Stomach (tissue), 9 donors: ENCODE data around the gene DMPK. TPM values are rescaled to one million over a fixed set of nuclear protein-coding genes. Genes with fewer than 3 reads are reported as not detected.
"Not testable (repeated sequence)": the region's sequence is repeated elsewhere in the genome, so short reads cannot be mapped to it uniquely, and the experiment has no call there.

Experiments used
- DNase-seq, 2 donors: peaks; one replicate each; pipeline versions ENCODE4 v3.0.0 to v3.0.0-alpha.2; 2013 to 2019
- H3K27ac ChIP-seq, 5 donors: fragments of 200-600 bp in 4 of 5; sonication (generic) in 4 of 5; one replicate each; pipeline ENCODE4 v1.5.1; 2013 to 2019; ENCODE audit warnings: mild to moderate bottlenecking in 1 of 5, moderate library complexity in 1 of 5
- H3K27me3 ChIP-seq, 3 donors: fragments of 200-600 bp; sonication (generic); one replicate each; pipeline ENCODE4 v1.5.1; 2017 to 2019; ENCODE audit warnings: mixed run types in 1 of 3
- H3K36me3 ChIP-seq, 4 donors: fragments of 200-600 bp; sonication (generic); 1 replicate in 3 of 4; 2 replicates in 1 of 4; pipeline ENCODE4 v1.5.1; 2016 to 2019
- H3K4me1 ChIP-seq, 4 donors: fragments of 200-600 bp; sonication (generic); one replicate each; pipeline ENCODE4 v1.5.1; 2016 to 2019
- H3K4me3 ChIP-seq, 4 donors: fragments of 200-600 bp; sonication (generic) in 3 of 4; one replicate each; pipeline ENCODE4 v1.5.1; 2016 to 2019; ENCODE audit warnings: mild to moderate bottlenecking in 1 of 4
- H3K9me3 ChIP-seq, 4 donors: fragments of 200-600 bp; sonication (generic); one replicate each; pipeline ENCODE4 v1.5.1; 2016 to 2019
- CTCF ChIP-seq, 7 experiments: fragments of 450-650 bp in 4 of 7; fragments of 200-600 bp in 3 of 7; sonication (generic) in 3 of 7; IDR thresholded peaks; one replicate each; pipeline ENCODE4 v1.5.1; 2016 to 2019; ENCODE audit warnings: antibody characterized with exemption in 7 of 7, control low read depth in 2 of 7, mild to moderate bottlenecking in 1 of 7
- EP300 ChIP-seq: sonication (generic); formaldehyde crosslinking; IDR thresholded peaks from one replicate; pipeline ENCODE4 v1.6.1; 2017; ENCODE audit warnings: antibody characterized with exemption
- POLR2A ChIP-seq, 4 donors: fragments of 450-650 bp; IDR thresholded peaks; one replicate each; pipeline ENCODE4 v1.6.1; 2016; ENCODE audit warnings: antibody characterized with exemption in 4 of 4, control low read depth in 2 of 4, mild to moderate bottlenecking in 1 of 4, moderate library complexity in 1 of 4
- POLR2AphosphoS5 ChIP-seq, 3 donors: sonication (generic); formaldehyde crosslinking; IDR thresholded peaks; one replicate each; pipeline ENCODE4 v1.6.1; 2016; ENCODE audit warnings: antibody characterized with exemption in 3 of 3
- WGBS, 5 donors: extraction: QIAGEN DNeasy Blood & Tissue Kit in 3 of 5; methylation state at CpG; one replicate each; pipeline versions ENCODE4 v1.1.5 to v1.1.7; 2013 to 2018; 5-methylcytosine and 5-hydroxymethylcytosine counted together
- intact Hi-C: fragments of 100-400 bp; cut with DNase I; formaldehyde crosslinking; loops from one replicate; pipeline ENCODE4 v1.15.1; 2023; ENCODE audit warnings: low total_unique reads
- polyA plus RNA-seq, 3 donors: library from polyadenylated mRNA; stranded (reverse); fragments of 200-250 nt; gene quantifications; one replicate each; pipeline ENCODE4 v1.2.3, GENCODE V29; 2013
- total RNA-seq, 5 donors: library from RNA; depleted of rRNA; stranded (reverse); fragments of >200 nt; gene quantifications; one replicate each; pipeline versions ENCODE4 v1.1.0 to v1.2.3, GENCODE V29; 2014 to 2016
- donor health status: healthy with polysubstance abuse.
- donor health status: Bipolar disorder and iron deficiency.
- donor health status: healthy.

DMPK gene
- total and polyA plus RNA-seq, 8 donors = 27.2 to 248 (median 71.9) TPM

DNA sequence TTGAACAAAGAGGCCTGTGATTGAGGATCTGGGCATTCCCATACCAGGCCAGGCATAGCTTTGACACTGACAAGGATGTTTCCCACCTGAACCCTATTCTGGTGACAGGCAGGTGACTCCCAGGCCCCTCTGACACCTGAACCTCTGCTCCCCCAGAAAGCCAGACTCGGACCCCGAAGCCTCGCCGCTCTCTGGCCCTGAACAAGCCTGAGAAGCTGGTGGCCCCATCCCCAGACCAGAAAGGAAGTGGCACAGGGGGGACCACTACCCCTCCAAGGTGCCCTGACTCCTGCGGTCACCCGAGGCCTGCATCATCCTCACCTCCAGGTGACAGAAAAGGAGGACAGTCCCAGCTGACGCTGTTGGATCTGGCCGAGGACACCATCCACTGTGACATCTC is 28.0 kb downstream of the DMPK start:
- TF ChIP-seq POLR2AphosphoS5 (IDR thresholded peaks at IDR 0.05) (no peak), EP300 (no peak), POLR2A (IDR thresholded peaks at IDR 0.05) (no peak), CTCF (IDR thresholded peaks at IDR 0.05) (no peak)
- intact Hi-C loops = no loop called here
- Histone ChIP-seq H3K27me3 (no peaks in the 10 kb centered on the region), H3K27ac (no peak overlapping the region), H3K36me3 (no peaks in the 10 kb centered on the region), H3K4me1 (no peaks in the 10 kb centered on the region), H3K9me3 (no peaks in the 10 kb centered on the region), H3K4me3 (no peak overlapping the region)
- DNase-seq = no peak
- WGBS, 5 donors = 94 to 99% (median 97%) methylated on average over 7 to 8 of the region's 8 CpGs

- no peaks in the 10 kb centered on the region for H3K9me3 ChIP-seq
- no peak overlapping the region for H3K4me3 ChIP-seq
- H3K36me3 ChIP-seq = no peaks in the 10 kb centered on the region
- H3K4me1 ChIP-seq = no peaks in the 10 kb centered on the region
- DNase-seq = no peak
- H3K27ac ChIP-seq = no peak overlapping the region
- no peak for TF ChIP-seq CTCF (IDR thresholded peaks at IDR 0.05)
- TF ChIP-seq POLR2AphosphoS5 (IDR thresholded peaks at IDR 0.05) = no peak
- TF ChIP-seq EP300 = no peak
- TF ChIP-seq POLR2A (IDR thresholded peaks at IDR 0.05) = no peak
- intact Hi-C loops = no loop called here
- H3K27me3 ChIP-seq = no peaks in the 10 kb centered on the region
- 56 to 73% (median 65%) methylated on average over 6 of the region's 6 CpGs for WGBS, 5 donors
Observed at GRCh38 chr19:45753548-45753947, 28.7 kb downstream of the DMPK start.

DNA sequence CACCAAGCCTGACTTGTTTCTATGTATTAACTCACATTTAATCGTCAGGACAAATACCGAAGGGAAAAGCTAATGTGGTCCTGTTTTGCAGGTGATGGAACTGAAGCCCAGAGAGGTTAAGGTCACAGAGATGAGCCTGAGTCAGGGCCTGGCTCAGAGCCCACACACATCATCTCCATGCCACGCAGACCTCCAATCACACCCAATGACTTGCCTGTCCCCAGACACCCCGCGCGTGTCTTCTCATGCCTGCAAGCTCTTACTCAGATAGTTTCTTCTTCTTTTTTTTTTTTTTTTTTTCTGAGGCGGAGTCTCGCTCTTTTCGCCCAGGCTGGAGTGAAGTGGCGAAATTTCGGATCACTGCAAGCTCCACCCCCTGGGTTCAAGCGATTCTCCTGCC is 29.7 kb downstream of the DMPK start:
- Histone ChIP-seq H3K4me1 (no peaks in the 10 kb centered on the region), H3K36me3 (no peaks in the 10 kb centered on the region), H3K27me3 (peaks cover 0 to 6% (median 0%) of the 10 kb centered on the region in 3 donors), H3K4me3 (no peak overlapping the region), H3K9me3 (no peaks in the 10 kb centered on the region), H3K27ac (no peak overlapping the region)
- DNase-seq = no peak
- TF ChIP-seq EP300 (no peak), POLR2A (IDR thresholded peaks at IDR 0.05) (no peak), POLR2AphosphoS5 (IDR thresholded peaks at IDR 0.05) (no peak), CTCF (IDR thresholded peaks at IDR 0.05) (no peak)
- intact Hi-C loops = no loop called here
- WGBS, 5 donors = 93 to 96% (median 94%) methylated on average over 12 of the region's 12 CpGs

GRCh38 chr19:45751483-45751882 is 30.8 kb downstream of the DMPK start:
- H3K4me1 ChIP-seq, intact Hi-C loops, H3K9me3 ChIP-seq, DNase-seq, H3K4me3 ChIP-seq, H3K36me3 ChIP-seq, H3K27ac ChIP-seq, H3K27me3 ChIP-seq: not testable (repeated sequence)
- 89 to 91% (median 90%) methylated on average over 10 of the region's 10 CpGs for WGBS, 5 donors

- Histone ChIP-seq H3K4me3 (no peak overlapping the region), H3K27ac (no peak overlapping the region), H3K36me3 (no peaks in the 10 kb centered on the region), H3K4me1 (no peaks in the 10 kb centered on the region), H3K27me3 (peaks cover 0 to 16% (median 0%) of the 10 kb centered on the region in 3 donors), H3K9me3 (no peaks in the 10 kb centered on the region)
- no peak for DNase-seq
- intact Hi-C loops = no loop called here
- TF ChIP-seq CTCF (IDR thresholded peaks at IDR 0.05) (no peak), EP300 (no peak), POLR2AphosphoS5 (IDR thresholded peaks at IDR 0.05) (no peak), POLR2A (IDR thresholded peaks at IDR 0.05) (no peak)
- WGBS, 5 donors = 82 to 93% (median 85%) methylated on average over 5 of the region's 5 CpGs
Observed at GRCh38 chr19:45747513-45747912, 34.8 kb downstream of the DMPK start.
